ENCODE results near the gene PGAM5.

GRCh38 chr12:132717531-132718387 is 7.1 kb downstream of the PGAM5 start:
- no peak for TF ChIP-seq CTCF (IDR thresholded peaks at IDR 0.05)
- no peak for TF ChIP-seq POLR2AphosphoS5 (IDR thresholded peaks at IDR 0.05)

All from transverse colon (tissue), 4 donors.